GM12864 (cell line): ENCODE data around the gene CNTNAP2.

ENCODE experiments used
- DNase-seq: peaks from one replicate; pipeline ENCODE4 v3.0.0-alpha.2; 2011; ENCODE audit warnings: low read depth
- H3K4me3 ChIP-seq: 2 replicates; pipeline ENCODE4 v1.5.1; 2011; ENCODE audit warnings: mild to moderate bottlenecking, low read depth, low read length, control low read depth
- CTCF ChIP-seq: IDR thresholded peaks from 2 replicates; pipeline ENCODE4 v1.5.1; 2011; ENCODE audit warnings: low read depth, mild to moderate bottlenecking, moderate library complexity, low read length, control low read depth, inconsistent platforms; ENCODE audit errors: missing control alignments

Gene CNTNAP2

GRCh38 chr7:147276783-147277370 is 1160.3 kb downstream of the CNTNAP2 start:
- no peak for DNase-seq
- TF ChIP-seq CTCF: no peak
- H3K4me3 ChIP-seq: no peak overlapping the region

GRCh38 chr7:147279514-147279913 is 1162.9 kb downstream of the CNTNAP2 start:
- TF ChIP-seq CTCF: no peak
- no peak overlapping the region for H3K4me3 ChIP-seq
- no peak for DNase-seq

- no peak for DNase-seq
- no peak for TF ChIP-seq CTCF
- H3K4me3 ChIP-seq: no peak overlapping the region
These were observed 1163.4 kb downstream of the CNTNAP2 start for GRCh38 chr7:147279964-147280374.

- DNase-seq: no peak
- H3K4me3 ChIP-seq: no peak overlapping the region
- TF ChIP-seq CTCF: no peak
These were observed 1165.6 kb downstream of the CNTNAP2 start for GRCh38 chr7:147282204-147282603.

GRCh38 chr7:147296201-147296600 is 1179.6 kb downstream of the CNTNAP2 start:
- no peak overlapping the region for H3K4me3 ChIP-seq
- DNase-seq: no peak
- TF ChIP-seq CTCF: no peak

- no peak overlapping the region for H3K4me3 ChIP-seq
- no peak for DNase-seq
- TF ChIP-seq CTCF: no peak
These were observed 1180.4 kb downstream of the CNTNAP2 start for GRCh38 chr7:147296986-147297385.

GRCh38 chr7:147298611-147299043 is 1182.0 kb downstream of the CNTNAP2 start:
- no peak for DNase-seq

More at GRCh38 chr7:147298611-147299043, 1182.0 kb downstream of the CNTNAP2 start:
- no peak for TF ChIP-seq CTCF
- H3K4me3 ChIP-seq: no peak overlapping the region
